ENCODE measurements around the gene EVI5L.
A peak's percentile ranks its signal among the peaks of the same experiment; 100 is the strongest.
"Not testable (repeated sequence)": the region's sequence is repeated elsewhere in the genome, so short reads cannot be mapped to it uniquely, and the experiment has no call there.

EVI5L gene

GRCh38 chr19:7848779-7849457, 18.9 kb downstream of the EVI5L start:
- no peak for DNase-seq

- DNase-seq = no peak
These were observed 19.6 kb downstream of the EVI5L start for GRCh38 chr19:7849631-7849999.

GRCh38 chr19:7850000-7850813, 20.2 kb downstream of the EVI5L start:
- no peak for DNase-seq

GRCh38 chr19:7850945-7851622, 21.1 kb downstream of the EVI5L start:
- no peak for DNase-seq

GRCh38 chr19:7851623-7852500, 21.8 kb downstream of the EVI5L start:
- DNase-seq = no peak

- DNase-seq = peak; percentile 7
These were observed 23.1 kb downstream of the EVI5L start for GRCh38 chr19:7852851-7853769.

GRCh38 chr19:7853770-7854128, 23.7 kb downstream of the EVI5L start:
- no peak for DNase-seq

- DNase-seq = no peak
These were observed 25.5 kb downstream of the EVI5L start for GRCh38 chr19:7855426-7856108.

GRCh38 chr19:7856109-7856591, 26.1 kb downstream of the EVI5L start:
- DNase-seq = no peak

GRCh38 chr19:7856679-7857663, 27.0 kb downstream of the EVI5L start:
- no peak for DNase-seq

- no peak for DNase-seq
These were observed 27.7 kb downstream of the EVI5L start for GRCh38 chr19:7857727-7858108.

- DNase-seq = peak; percentile 70
These were observed 28.2 kb downstream of the EVI5L start for GRCh38 chr19:7858109-7858770.

GRCh38 chr19:7859087-7859486, 29.1 kb downstream of the EVI5L start:
- DNase-seq = not testable (repeated sequence)

- no peak for DNase-seq
These were observed 30.1 kb downstream of the EVI5L start for GRCh38 chr19:7859831-7860713.

GRCh38 chr19:7860714-7861618, 30.9 kb downstream of the EVI5L start:
- DNase-seq = no peak

GRCh38 chr19:7861619-7862412, 31.8 kb downstream of the EVI5L start:
- DNase-seq = no peak

Measured in NCI-H1436 treated with DMSO at 0.1 percent for 48 hours (cell line).